Measurements from ENCODE around the gene TOP2A.
A peak's percentile ranks its signal among the peaks of the same experiment; 100 is the strongest.

TOP2A gene, protein sequence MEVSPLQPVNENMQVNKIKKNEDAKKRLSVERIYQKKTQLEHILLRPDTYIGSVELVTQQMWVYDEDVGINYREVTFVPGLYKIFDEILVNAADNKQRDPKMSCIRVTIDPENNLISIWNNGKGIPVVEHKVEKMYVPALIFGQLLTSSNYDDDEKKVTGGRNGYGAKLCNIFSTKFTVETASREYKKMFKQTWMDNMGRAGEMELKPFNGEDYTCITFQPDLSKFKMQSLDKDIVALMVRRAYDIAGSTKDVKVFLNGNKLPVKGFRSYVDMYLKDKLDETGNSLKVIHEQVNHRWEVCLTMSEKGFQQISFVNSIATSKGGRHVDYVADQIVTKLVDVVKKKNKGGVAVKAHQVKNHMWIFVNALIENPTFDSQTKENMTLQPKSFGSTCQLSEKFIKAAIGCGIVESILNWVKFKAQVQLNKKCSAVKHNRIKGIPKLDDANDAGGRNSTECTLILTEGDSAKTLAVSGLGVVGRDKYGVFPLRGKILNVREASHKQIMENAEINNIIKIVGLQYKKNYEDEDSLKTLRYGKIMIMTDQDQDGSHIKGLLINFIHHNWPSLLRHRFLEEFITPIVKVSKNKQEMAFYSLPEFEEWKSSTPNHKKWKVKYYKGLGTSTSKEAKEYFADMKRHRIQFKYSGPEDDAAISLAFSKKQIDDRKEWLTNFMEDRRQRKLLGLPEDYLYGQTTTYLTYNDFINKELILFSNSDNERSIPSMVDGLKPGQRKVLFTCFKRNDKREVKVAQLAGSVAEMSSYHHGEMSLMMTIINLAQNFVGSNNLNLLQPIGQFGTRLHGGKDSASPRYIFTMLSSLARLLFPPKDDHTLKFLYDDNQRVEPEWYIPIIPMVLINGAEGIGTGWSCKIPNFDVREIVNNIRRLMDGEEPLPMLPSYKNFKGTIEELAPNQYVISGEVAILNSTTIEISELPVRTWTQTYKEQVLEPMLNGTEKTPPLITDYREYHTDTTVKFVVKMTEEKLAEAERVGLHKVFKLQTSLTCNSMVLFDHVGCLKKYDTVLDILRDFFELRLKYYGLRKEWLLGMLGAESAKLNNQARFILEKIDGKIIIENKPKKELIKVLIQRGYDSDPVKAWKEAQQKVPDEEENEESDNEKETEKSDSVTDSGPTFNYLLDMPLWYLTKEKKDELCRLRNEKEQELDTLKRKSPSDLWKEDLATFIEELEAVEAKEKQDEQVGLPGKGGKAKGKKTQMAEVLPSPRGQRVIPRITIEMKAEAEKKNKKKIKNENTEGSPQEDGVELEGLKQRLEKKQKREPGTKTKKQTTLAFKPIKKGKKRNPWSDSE (N-terminal part only)

DNA sequence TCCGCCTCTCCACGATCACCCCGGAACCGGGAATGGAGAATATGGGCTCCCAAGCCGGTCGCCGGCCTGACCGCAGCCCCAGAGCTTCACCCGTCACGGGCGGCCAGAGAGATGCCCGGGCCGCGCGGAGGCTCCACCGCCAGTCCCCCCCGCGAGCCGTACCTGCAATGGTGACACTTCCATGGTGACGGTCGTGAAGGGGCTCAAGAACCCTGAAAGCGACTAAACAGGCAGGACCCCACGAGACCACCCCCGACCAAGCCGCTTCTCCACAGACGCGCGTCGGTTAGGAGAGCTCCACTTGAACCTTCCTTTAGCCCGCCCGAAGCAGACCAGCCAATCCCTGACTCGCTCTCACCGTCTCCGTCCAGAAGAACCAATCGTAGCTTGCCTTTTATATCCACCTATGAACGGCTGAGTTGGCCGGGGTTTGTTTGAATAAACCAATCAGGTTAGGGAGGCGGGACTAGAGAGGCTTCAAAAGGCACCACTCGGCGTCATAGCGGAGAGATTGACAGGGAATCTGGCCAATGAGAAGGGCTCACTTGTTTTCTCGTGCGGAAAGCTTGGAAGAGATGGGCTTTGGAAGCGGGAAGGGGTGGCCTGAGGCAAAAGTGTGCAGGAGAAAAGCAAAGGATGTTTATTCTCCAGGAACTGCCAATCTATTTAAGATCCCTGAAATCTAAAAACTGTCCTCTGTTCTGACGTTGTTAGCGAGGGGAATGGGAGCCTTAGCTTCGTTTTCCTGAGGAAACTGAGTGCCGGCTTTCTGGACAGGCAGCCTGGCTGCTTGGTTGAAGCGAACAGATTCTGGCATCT, at the start of gene TOP2A:
Gene TOP2A, minus strand, starts transcription at position 288 of the 819 bp plus-strand sequence. Its CDS starts 105 bp downstream, at position 183.
- ChIA-PET CTCF (interaction anchor here (0.6 to 14.9 kb wide), 22 partner anchors 9 to 1249 kb away, joined by 3 to 226 read pairs (median 6); no protein-coding TSS in a partner anchor), POLR2A (interaction anchor here (0.8 to 1.7 kb wide), 6 partner anchors 8 to 1271 kb away, joined by 3 to 9 read pairs (median 4); partner anchors contain the start of gene EIF1)
- peak within 1 kb of the TSS; percentile 81 for H3K4me3 ChIP-seq (ENCODE audit: low read depth, low read length)
- TF ChIP-seq CTCF (IDR thresholded peaks at IDR 0.05; ENCODE audit: insufficient read depth, low read length, missing control alignments): no peak
- peak; percentile 97 for DNase-seq (ENCODE audit: low read depth, low spot score)

GRCh38 chr17:40467281-40467867, 49.7 kb upstream of the TOP2A start:
- ChIA-PET CTCF (interaction anchor here (5.9 kb wide), 1 partner anchor 10 kb away, joined by 49 read pairs; no protein-coding TSS in a partner anchor), POLR2A (no interaction called here)
- TF ChIP-seq CTCF (IDR thresholded peaks at IDR 0.05; ENCODE audit: insufficient read depth, low read length, missing control alignments): no peak
- H3K4me3 ChIP-seq (ENCODE audit: low read depth, low read length): no peak overlapping the region
- DNase-seq (ENCODE audit: low read depth, low spot score): no peak

DNA sequence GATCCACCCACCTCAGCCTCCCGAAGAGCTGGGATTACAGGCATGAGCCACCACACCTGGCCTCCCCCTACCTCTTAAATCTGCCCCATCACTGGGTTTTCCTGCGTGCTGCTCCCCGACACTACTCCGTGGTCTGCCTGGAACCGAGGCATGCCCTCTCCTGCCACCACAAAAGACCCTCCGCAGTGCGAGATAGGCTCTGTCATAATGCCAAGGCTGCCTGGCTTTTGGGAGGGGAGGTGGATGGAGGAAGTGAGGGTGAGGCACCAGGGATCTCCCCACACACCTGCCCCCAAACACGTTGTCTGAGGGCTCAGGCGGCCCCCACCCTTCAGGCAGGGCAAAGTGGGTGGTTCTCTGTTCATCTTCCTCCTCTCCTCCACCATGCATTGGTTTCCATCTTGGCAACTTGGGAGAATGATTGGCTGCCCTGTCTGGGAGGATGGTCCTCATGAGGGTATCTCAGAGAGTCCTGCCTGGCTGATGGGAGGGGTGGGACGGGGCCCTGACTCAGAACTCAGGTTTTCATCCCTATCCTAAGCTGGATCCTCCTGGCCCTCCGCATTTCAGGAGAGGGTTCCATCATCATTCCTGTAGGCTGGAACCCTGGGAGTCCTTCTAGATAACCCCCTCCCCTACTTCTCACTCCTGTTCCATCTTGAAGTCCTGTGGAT, 48.7 kb upstream of the TOP2A start:
- no peak for TF ChIP-seq CTCF (IDR thresholded peaks at IDR 0.05; ENCODE audit: insufficient read depth, low read length, missing control alignments)
- ChIA-PET POLR2A (interaction anchor here (0.6 kb wide), 1 partner anchor 487 kb away, joined by 3 read pairs; no protein-coding TSS in a partner anchor), CTCF (interaction anchor here (0.6 to 5.9 kb wide), 2 partner anchors 11 to 26 kb away, joined by 3 to 49 read pairs; no protein-coding TSS in a partner anchor)
- no peak for DNase-seq (ENCODE audit: low read depth, low spot score)
- no peak overlapping the region for H3K4me3 ChIP-seq (ENCODE audit: low read depth, low read length)

- ChIA-PET POLR2A (interaction anchor here (0.6 to 2.3 kb wide), 2 partner anchors 20 to 68 kb away, joined by 3 to 7 read pairs; no protein-coding TSS in a partner anchor), CTCF (interaction anchor here (0.6 to 5.9 kb wide), 2 partner anchors 13 to 48 kb away, joined by 3 to 49 read pairs; no protein-coding TSS in a partner anchor)
- no peak for TF ChIP-seq CTCF (IDR thresholded peaks at IDR 0.05; ENCODE audit: insufficient read depth, low read length, missing control alignments)
- no peak for DNase-seq (ENCODE audit: low read depth, low spot score)
- H3K4me3 ChIP-seq (ENCODE audit: low read depth, low read length): no peak overlapping the region
Measured at GRCh38 chr17:40464392-40464855, 46.7 kb upstream of the TOP2A start.
